ENCODE results near the gene TNFSF13.
A peak's percentile ranks its signal among the peaks of the same experiment; 100 is the strongest.

TNFSF13 gene

GRCh38 chr17:7538891-7539545, 19.5 kb upstream of the TNFSF13 start:
- no peak for DNase-seq (ENCODE audit: extremely low read depth, low read depth)
- TF ChIP-seq CTCF (IDR thresholded peaks at IDR 0.05; ENCODE audit: low read depth, low read length) = no peak

- no peak for DNase-seq (ENCODE audit: extremely low read depth, low read depth)
- no peak for TF ChIP-seq CTCF (IDR thresholded peaks at IDR 0.05; ENCODE audit: low read depth, low read length)
Observed at GRCh38 chr17:7541074-7541621, 17.4 kb upstream of the TNFSF13 start.

GRCh38 chr17:7544911-7545310, 13.6 kb upstream of the TNFSF13 start:
- TF ChIP-seq CTCF (IDR thresholded peaks at IDR 0.05; ENCODE audit: low read depth, low read length) = no peak
- DNase-seq (ENCODE audit: extremely low read depth, low read depth) = no peak

- no peak for DNase-seq (ENCODE audit: extremely low read depth, low read depth)
- TF ChIP-seq CTCF (IDR thresholded peaks at IDR 0.05; ENCODE audit: low read depth, low read length) = peak; percentile 22
Observed at GRCh38 chr17:7548585-7549400, 9.8 kb upstream of the TNFSF13 start, which contains the start of gene TNFSF12. TNFSF12 (plus strand) TSS chr17:7549058; CDS start chr17:7549154, 96 bp downstream.

- no peak for DNase-seq (ENCODE audit: extremely low read depth, low read depth)
- no peak for TF ChIP-seq CTCF (IDR thresholded peaks at IDR 0.05; ENCODE audit: low read depth, low read length)
Observed at GRCh38 chr17:7549401-7550055, 9.0 kb upstream of the TNFSF13 start.

GRCh38 chr17:7550344-7550743, 8.2 kb upstream of the TNFSF13 start:
- no peak for TF ChIP-seq CTCF (IDR thresholded peaks at IDR 0.05; ENCODE audit: low read depth, low read length)
- no peak for DNase-seq (ENCODE audit: extremely low read depth, low read depth)

All from AG09319 (cell line).